MM.1S (cell line): ENCODE data around the gene MMAB.

Experiments used
- EZH2 ChIP-seq: fragments of 300-600 bp; sonication (generic); optimal IDR thresholded peaks from 2 replicates; pipeline ENCODE3; 2017; ENCODE audit warnings: low read depth, mild to moderate bottlenecking, antibody characterized with exemption, low read length, mixed read lengths
- TF ChIP-seq, protein P1 (sequence below): fragments of 300-600 bp; sonication (generic); IDR thresholded peaks from 2 replicates; pipeline ENCODE4 v1.5.1; 2016; ENCODE audit warnings: antibody characterized with exemption, low read length, mixed read lengths

DNA sequence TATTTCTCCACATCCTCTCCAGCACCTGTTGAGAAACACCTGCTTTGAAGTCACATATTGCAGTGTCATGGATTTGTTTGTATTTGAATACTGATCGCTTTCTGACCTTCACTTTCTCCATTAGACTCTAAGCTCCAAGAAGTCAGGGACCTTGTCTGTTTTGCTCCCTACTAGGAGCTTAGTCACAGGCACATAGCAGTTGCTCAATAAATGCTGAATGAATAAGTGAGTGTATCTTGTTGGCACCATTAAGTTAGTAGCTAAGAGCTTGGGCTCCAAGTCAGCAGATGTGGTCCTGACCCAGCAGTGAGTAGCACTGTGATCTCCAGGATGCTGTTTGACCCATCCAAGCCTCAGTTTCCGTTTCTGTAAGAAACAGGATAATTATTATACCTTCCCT is 10.4 kb upstream of the MMAB start:
- TF ChIP-seq, protein P1, sequence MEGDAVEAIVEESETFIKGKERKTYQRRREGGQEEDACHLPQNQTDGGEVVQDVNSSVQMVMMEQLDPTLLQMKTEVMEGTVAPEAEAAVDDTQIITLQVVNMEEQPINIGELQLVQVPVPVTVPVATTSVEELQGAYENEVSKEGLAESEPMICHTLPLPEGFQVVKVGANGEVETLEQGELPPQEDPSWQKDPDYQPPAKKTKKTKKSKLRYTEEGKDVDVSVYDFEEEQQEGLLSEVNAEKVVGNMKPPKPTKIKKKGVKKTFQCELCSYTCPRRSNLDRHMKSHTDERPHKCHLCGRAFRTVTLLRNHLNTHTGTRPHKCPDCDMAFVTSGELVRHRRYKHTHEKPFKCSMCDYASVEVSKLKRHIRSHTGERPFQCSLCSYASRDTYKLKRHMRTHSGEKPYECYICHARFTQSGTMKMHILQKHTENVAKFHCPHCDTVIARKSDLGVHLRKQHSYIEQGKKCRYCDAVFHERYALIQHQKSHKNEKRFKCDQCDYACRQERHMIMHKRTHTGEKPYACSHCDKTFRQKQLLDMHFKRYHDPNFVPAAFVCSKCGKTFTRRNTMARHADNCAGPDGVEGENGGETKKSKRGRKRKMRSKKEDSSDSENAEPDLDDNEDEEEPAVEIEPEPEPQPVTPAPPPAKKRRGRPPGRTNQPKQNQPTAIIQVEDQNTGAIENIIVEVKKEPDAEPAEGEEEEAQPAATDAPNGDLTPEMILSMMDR, result no peak
- TF ChIP-seq EZH2, result no peak
